Cortex of kidney (tissue), 1 donor: Measurements from ENCODE around the gene NAIF1.
"Not testable (repeated sequence)": the region's sequence is repeated elsewhere in the genome, so short reads cannot be mapped to it uniquely, and the experiment has no call there.

Source experiments
- DNase-seq: peaks from one replicate; lab custom pipeline; 2025; lab: John Stamatoyannopoulos, UW

Gene NAIF1, protein sequence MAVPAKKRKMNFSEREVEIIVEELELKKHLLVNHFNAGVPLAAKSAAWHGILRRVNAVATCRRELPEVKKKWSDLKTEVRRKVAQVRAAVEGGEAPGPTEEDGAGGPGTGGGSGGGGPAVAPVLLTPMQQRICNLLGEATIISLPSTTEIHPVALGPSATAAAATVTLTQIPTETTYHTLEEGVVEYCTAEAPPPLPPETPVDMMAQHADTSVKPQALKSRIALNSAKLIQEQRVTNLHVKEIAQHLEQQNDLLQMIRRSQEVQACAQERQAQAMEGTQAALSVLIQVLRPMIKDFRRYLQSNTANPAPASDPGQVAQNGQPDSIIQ

GRCh38 chr9:128066713-128067644 lies at the start of gene NAIF1:
TSS of gene NAIF1 (minus strand) at chr9:128067320. CDS start at chr9:128067101, 219 bp downstream.
- no peak for DNase-seq

- DNase-seq = no peak
Measured at GRCh38 chr9:128116104-128117083, 49.3 kb upstream of the NAIF1 start.

GRCh38 chr9:128115187-128116103 lies 48.3 kb upstream of the NAIF1 start:
- DNase-seq = no peak

- DNase-seq = no peak
Measured at GRCh38 chr9:128114326-128115186, 47.4 kb upstream of the NAIF1 start.

DNA sequence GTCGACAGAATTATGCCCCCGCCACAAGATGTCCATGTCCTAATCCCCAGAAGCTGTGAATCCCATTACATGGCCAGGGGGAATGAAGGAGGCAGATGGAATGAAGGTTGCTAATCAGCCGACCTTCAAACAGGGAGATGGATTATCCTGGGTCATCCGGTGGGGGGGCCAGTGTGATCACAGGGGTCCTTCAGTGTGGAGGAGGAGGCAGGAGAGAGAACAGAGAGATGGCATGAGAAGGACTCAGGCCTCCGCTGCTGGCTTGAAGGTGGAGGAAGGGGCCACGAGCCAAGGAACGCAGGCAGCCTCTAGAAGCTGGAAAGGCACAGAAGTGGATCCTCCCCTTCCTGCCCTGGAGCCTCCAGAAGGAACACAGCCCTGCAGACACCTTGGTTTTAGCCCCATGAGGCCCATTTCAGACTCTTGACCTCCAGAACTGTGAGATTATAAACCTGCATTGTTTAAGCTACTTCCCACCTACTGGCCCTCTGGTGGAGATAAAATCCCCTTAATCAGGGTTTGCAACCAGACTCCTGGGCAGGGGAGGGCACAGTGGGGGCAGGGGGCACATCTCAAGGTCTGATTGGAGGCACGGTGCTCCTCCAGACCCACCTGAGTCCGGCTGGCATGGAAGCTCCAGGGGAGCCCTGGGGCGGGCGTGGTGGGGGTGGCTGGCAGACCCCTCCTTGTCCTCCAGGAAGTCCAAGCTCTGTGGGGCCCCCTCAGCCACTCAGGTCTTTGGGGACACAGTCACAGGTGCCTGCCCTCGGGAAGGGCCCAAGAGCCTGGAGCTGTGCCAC lies 46.6 kb upstream of the NAIF1 start:
- DNase-seq = no peak

DNA sequence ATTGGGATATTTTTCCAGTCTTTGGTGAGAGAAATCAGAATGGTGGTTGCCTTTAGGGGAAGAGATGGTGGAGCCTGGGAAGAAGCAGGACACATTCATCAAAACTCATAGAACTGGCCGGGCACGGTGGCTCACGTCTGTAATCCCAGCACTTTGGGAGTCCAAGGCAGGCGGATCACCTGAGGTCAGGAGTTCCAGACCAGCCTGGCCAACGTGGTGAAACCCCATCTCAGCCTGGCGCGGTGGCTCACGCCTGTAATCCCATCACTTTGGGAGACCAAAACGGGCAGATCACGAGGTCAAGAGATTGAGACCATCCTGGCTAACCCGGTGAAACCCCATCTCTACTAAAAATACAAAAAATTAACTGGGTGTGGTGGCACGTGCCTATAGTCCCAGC lies 44.6 kb upstream of the NAIF1 start:
- DNase-seq = not testable (repeated sequence)

DNA sequence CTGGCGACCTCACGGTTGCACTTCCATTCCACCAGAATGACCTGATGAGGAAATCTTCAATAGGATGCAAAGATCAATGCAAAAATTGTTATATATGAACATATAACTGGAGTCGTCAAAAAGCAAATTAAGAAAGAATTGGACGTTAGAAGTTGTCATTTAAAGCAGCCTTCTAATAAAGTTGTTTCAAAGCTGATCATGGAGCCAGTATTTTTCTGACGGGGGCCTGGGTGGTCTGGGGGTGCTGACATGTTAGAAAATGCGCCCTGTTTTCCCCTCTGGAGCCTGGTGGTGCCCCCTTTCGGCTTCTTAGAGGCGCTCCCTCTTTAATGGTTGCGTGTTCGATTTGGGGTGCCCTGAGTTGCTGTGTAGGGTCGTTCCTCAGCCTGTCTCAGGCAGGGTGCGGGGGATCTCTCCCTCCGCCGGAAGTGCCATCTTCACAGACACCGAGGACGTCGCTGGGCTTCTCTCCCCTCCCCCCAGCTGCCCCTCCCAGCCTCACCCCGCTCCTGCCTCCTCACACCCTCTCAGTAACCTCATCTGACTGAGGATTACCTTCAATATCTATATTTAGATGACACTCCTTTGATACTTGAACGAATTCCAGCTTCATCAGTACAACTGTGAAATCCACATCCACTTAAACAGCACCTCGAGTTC lies 42.1 kb upstream of the NAIF1 start:
- DNase-seq = no peak

- no peak for DNase-seq
Measured at GRCh38 chr9:128108269-128109049, 41.3 kb upstream of the NAIF1 start.

DNA sequence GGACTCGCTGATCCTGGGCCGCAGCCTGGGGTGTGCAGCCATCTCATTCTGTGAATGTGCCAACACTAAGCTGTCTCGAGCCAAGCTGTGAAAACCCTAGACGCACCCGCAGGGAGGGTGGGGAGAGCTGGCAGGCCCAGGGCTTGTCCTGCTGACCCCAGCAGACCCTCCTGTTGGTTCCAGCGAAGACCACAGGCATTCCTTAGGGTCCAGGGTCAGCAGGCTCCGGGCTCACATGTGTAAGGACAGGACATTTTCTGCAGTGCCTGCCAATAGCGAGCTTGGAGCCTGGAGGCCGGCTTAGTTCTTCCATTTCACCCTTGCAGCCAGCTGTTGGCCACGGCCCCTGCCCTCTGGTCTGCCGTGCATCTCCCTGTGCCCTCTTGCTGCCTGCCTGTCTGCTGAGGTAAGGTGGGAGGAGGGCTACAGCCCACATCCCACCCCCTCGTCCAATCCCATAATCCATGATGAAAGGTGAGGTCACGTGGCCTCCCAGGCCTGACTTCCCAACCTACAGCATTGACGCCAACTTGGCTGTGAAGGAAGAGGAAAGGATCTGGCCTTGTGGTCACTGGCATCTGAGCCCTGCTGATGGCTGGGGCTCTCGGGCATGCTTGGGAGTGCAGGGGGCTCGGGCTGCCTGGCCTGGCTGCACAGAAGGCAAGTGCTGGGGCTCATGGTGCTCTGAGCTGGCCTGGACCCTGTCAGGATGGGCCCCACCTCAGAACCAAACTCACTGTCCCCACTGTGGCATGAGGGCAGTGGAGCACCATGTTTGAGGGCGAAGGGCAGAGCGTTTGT lies 40.5 kb upstream of the NAIF1 start:
- DNase-seq = no peak

DNA sequence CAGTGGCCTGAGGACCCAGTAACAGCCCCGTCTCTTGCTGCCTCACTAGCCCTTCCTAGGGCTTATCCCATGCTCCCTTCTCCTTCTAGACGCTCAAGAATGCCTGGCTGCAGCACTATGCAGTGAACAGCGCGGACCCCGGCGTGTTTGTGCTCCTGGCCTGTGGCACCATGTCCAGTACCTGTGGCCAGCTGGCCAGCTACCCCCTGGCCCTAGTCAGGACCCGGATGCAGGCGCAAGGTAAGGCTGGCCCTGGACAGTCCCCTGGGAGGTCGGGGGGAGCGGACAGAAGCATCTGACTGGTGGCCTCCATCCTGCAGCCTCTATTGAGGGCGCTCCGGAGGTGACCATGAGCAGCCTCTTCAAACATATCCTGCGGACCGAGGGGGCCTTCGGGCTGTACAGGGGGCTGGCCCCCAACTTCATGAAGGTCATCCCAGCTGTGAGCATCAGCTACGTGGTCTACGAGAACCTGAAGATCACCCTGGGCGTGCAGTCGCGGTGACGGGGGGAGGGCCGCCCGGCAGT lies 39.9 kb upstream of the NAIF1 start:
- no peak for DNase-seq

GRCh38 chr9:128106181-128106939 lies 39.2 kb upstream of the NAIF1 start:
- no peak for DNase-seq

DNA sequence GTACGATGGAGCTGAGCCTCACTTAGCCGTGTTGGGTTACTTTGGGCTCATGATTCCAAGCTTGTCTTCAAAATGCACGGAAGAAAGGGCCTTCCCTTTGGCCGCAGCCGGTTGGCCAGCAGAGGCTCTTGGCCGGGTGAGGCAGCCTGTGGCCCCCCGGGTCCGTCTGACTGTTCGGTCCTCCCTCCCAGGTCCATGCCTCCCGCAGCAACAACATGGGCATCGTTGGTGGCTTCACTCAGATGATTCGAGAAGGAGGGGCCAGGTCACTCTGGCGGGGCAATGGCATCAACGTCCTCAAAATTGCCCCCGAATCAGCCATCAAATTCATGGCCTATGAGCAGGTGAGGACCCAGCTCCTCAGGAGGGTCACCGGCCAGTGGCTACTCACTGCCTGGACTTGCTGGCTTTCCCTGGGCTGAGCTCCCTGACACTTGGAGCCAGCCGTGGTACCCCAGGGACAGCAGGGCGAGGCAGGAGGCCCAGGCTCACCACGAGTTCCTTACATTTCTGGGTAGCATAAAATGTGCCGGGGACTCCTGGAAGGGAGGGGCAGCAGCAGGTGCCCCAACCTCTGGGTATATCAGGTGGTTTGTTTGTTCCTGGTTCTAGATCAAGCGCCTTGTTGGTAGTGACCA lies 38.5 kb upstream of the NAIF1 start:
- DNase-seq = no peak

DNA sequence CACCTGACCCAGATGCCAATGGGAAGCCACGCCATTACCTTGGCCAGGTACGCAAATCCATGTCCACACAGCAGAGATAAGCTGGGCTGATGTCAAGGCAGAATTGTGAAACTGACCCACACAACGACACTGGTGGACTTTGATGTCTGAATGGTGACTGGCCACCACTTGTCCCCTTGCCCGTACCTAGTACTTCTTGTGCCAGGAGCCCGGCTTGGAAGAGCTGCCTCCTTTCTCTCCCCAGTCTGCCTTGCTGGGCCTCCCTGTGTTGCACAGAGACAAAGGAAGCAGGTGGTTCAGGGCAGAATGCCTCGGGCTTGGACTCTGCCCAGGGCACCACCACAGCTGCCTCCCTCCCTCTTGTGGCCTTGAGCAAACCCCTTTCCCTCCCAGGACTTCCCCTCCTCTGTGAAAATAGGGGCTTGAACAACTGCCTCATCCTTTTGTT lies 37.1 kb upstream of the NAIF1 start:
- DNase-seq = no peak

DNA sequence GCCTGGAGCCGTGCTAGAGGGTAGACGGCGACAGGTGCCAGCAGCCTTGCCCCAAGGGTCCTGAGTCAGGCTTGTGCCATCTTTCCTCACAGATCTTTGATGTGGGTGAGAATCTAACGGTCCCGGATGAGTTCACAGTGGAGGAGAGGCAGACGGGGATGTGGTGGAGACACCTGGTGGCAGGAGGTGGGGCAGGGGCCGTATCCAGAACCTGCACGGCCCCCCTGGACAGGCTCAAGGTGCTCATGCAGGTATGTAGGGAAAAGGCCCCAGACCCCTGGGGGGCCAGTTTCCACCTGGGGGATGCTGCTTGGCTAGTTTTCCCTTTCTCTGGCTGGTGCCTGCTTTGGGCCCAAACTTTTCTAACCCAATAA lies 36.5 kb upstream of the NAIF1 start:
- no peak for DNase-seq
